ENCODE measurements around the gene CHCHD6.

CHCHD6 gene

DNA sequence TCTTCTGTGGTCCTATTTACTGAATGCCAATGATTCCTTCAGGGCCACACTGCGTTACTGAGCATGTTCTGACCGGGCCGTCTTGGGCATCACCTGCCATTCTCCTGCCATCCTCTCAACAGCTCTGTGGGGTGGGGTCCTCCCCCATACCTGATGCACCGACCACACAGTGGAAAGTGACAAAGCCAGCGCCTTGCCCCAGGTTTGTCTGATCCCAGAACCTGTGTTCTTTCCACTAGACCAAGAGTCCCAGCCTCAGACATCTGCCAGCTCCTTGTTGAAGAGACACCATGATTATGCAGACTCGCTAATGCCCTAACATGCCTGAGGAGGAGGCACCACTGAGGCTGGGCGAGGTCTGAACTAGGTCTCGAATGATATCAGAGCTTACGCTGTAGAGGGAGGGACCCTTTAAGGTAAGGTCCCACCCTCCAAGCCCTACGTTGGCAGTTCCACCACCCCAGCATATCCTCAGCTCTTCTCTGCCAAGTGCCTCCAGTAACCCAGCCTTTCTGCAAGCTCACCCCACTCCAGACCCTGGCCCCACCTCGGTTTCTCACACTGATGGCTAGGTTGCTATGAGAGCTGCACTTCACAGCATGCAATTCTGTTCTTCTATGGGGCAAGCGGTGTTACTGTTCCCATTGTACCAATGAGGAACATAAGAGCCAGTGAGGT, 249.1 kb downstream of the CHCHD6 start:
- ATAC-seq (replicated peaks): no peak
- Mint-ChIP-seq H3K27ac (no peak overlapping the region), H3K4me3 (no peak overlapping the region), H3K27me3 (no peaks in the 10 kb centered on the region), H3K9me3 (no peaks in the 10 kb centered on the region), H3K4me1 (ENCODE audit: low read depth in 2 of 2) (peaks cover 2 to 4% of the 10 kb centered on the region in 2 donors), H3K36me3 (ENCODE audit: insufficient read depth) (peaks cover 3% of the 10 kb centered on the region)
- DNase-seq: no peak

DNA sequence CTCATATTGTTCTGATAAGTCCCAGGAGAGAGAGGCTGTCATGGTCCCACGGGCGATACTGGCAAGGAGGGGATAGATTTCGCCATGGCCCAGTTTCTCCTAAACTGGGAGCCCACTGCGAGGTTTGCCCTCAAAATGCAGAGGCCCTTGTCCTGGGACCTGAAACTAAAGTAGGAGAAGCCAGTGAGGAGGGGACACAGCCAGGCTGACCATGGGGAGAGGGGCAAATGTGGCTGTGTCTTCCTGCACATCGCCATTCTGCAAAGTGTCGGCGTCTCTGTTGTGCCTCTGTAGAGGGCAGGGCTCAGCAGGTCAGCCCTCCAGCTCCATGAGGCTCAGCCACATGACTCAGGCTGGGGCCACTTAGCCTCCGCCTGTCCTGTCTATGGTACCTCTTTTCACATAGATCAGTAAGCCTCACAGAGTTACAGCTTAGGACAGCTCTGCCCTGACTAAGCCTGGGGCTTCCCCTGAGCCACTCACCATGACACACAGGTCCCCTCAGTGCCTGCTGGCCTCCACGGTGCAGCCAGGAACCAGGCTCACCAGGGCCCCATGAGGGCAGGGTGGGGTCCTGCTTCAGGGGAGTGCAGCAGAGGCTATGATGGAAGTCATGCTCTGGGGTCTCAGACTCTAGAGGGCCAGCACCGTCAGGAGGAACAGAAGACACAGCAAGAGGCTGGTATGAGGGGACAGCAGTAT, 250.3 kb downstream of the CHCHD6 start:
- Mint-ChIP-seq H3K4me3 (no peak overlapping the region), H3K36me3 (ENCODE audit: insufficient read depth) (no peaks in the 10 kb centered on the region), H3K27me3 (no peaks in the 10 kb centered on the region), H3K27ac (no peak overlapping the region), H3K9me3 (no peaks in the 10 kb centered on the region), H3K4me1 (ENCODE audit: low read depth in 2 of 2) (peaks cover 0 to 4% of the 10 kb centered on the region in 2 donors)
- ATAC-seq (replicated peaks) (no peak), DNase-seq (no peak)

DNA sequence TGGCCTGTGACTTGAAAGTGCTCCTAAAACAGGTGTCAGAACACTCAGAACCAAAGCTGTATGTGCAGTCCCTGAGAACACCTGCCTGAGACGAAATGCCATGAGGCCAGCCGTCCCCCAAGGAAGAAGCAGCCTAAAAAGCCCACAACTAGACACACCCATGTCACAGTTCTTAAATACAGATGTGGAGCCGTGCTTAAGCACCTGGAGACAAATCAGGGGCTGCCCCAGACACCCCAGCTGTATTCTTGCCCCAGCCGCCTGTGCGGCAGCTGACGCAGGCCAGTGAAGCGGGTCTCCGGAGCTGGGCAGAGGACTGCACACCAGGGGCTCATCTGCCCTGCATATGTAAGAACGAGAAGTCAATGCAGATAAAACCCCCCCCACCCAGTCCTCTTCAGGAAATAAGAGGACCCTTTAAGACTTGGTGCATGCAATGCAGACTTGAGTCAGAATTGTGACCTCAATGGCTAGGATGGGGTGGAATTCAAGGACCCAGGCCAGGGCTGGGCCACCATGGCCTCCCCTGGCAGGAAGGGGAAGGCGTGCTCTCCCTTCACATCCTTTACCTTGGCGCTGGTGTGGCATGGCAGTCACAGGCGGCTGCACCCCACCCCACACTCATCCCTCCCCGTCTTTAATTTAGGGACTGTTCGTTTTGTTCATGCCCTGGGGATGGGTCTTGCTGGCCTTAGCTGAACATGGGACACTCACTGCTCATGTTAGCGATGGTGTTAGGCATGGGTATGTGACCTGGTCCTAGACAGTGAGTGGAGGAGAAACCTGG, 251.2 kb downstream of the CHCHD6 start:
- DNase-seq: no peak
- peak; percentile 43 for ATAC-seq (replicated peaks)
- H3K4me3 Mint-ChIP-seq: no peak overlapping the region
- no peaks in the 10 kb centered on the region for H3K27me3 Mint-ChIP-seq
- no peak overlapping the region for H3K27ac Mint-ChIP-seq
- H3K9me3 Mint-ChIP-seq: no peaks in the 10 kb centered on the region
- peaks cover under 1 to 4% of the 10 kb centered on the region in 2 donors for H3K4me1 Mint-ChIP-seq (ENCODE audit: low read depth in 2 of 2)
- H3K36me3 Mint-ChIP-seq (ENCODE audit: insufficient read depth): no peaks in the 10 kb centered on the region

DNA sequence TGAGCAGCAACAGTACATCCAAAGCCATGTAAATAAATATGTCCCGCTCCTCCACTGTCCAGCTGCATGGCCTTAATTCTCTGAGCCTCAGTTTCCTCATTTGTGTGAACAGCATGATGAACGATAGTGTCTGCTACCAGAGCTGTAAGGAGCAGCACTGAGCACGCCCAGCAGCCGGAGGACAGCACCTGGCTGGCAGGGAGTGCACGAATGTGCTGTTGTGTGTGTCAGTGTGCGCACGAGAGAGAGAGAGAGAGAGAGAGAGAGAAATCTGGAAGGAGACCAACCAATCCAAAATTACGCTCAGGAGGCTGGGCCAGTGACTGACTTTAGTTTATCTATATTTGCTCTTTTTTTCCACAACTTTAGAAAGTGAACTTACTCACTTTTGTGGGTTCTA, 252.3 kb downstream of the CHCHD6 start:
- DNase-seq (no peak), ATAC-seq (replicated peaks) (no peak)
- Mint-ChIP-seq H3K27ac (peak overlapping the region in 1 of 2 donors; percentile 12), H3K4me3 (no peak overlapping the region), H3K27me3 (no peaks in the 10 kb centered on the region), H3K4me1 (ENCODE audit: low read depth in 2 of 2) (peaks cover 3 to 4% of the 10 kb centered on the region in 2 donors), H3K9me3 (no peaks in the 10 kb centered on the region), H3K36me3 (ENCODE audit: insufficient read depth) (no peaks in the 10 kb centered on the region)

DNA sequence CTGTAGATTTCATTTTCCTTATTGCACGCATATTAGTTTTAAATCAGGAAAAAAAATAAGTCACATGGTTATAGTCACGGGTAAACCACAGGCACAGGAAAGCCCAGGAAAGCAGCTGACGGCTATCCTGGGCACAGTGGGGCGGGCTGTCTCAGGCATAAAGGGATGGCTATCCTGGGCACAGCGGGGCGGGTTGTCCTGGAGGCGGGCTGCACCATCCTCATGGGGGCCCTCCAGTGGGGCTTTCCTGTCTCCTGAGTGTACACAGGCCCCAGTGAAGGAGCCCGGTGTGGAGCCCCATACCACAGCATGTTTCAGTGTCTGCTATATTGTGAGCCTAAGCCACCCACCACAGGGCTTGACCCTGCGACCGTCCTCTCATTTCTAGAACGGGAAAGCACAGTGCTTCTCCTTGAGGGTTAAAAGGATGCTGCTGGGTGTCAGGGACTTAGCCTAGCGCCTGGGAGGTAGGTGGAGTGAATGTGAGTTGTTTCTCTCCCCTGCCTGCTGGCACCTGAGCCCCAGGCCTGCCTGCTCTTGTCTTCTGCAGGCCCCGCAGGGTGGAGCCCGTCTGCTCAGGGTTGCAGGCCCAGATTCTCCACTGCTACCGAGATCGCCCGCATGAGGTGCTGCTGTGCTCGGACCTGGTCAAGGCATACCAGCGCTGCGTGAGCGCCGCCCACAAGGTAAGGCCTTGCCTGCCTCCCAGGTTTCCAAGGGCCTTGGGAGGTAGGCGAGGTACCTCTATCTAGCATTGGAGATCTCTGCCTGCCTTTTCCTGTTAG, 253.0 kb downstream of the CHCHD6 start:
- ATAC-seq (replicated peaks): no peak
- H3K27ac Mint-ChIP-seq: no peak overlapping the region
- no peaks in the 10 kb centered on the region for H3K36me3 Mint-ChIP-seq (ENCODE audit: insufficient read depth)
- no peaks in the 10 kb centered on the region for H3K9me3 Mint-ChIP-seq
- no peak overlapping the region for H3K4me3 Mint-ChIP-seq
- H3K27me3 Mint-ChIP-seq: no peaks in the 10 kb centered on the region
- H3K4me1 Mint-ChIP-seq (ENCODE audit: low read depth in 2 of 2): peaks cover 4% of the 10 kb centered on the region in 2 donors
- no peak for DNase-seq

DNA sequence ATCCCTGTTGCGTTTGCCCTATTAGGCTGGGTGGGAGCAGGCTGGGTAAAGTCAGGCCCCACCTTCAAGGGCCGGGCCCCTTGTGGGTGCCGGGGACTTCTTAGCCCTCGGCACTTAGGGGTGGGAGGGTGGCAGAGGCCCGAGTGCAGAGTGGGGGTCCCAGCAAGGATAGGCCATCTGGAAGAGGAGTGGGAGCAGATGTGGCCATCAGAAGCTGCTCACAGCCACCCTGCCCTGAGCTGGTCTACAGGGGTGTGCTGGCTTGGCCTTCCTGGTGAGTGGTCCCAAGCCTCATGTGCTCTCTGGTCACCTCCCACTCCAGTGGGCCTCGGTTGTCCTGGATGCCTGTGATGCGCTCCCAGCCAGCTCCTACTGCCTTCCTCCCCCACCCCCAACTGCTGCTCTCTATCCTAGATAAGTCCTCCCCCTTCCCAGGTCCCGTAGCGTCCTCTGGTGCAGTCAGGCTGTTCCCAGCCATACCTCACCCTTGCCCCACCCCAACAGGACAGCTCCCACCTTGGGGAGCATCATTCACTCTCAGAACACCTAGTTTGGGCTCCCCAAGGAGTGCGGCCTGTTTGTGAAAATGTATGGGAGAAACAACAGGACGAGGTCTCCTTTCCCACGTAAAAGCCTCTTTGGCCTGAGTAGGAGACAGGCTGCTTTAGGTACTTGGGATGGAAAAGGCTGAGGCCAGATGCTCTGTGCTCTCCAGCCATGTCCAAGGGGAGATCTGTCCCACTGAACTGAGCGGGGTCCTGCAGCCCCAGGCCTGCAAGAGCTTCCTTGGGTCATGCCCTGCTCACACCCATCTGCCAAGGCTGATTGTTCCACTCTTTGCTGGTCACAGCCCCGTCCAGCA, 254.0 kb downstream of the CHCHD6 start:
- H3K27me3 Mint-ChIP-seq: no peaks in the 10 kb centered on the region
- no peak for DNase-seq
- H3K9me3 Mint-ChIP-seq: no peaks in the 10 kb centered on the region
- H3K4me1 Mint-ChIP-seq (ENCODE audit: low read depth in 2 of 2): peaks cover 4% of the 10 kb centered on the region in 2 donors
- no peak for ATAC-seq (replicated peaks)
- no peak overlapping the region for H3K4me3 Mint-ChIP-seq
- no peak overlapping the region for H3K27ac Mint-ChIP-seq
- no peaks in the 10 kb centered on the region for H3K36me3 Mint-ChIP-seq (ENCODE audit: insufficient read depth)

DNA sequence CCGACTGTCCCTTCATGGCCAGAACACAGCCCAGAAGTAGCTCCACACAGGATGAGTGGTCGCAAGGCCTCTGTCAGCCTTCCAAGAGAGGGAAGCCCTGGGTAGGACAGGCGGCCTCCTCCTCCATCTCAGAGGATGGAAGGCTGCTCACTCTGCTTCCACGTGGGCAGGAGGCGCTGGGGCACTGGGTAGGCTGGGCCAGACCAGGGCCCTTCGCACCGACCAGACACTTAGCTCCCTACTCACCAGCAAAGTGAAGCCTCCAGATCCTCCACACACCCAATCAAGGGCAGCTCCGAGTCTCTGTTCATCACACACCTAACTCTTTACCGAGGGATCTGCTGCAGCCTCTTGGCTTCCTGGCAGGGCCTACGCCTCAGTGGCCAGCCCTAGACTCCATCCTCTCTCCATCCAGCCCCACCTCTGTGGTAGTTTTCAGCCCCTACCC, 254.6 kb downstream of the CHCHD6 start:
- Mint-ChIP-seq H3K27me3 (no peaks in the 10 kb centered on the region), H3K4me3 (no peak overlapping the region), H3K4me1 (ENCODE audit: low read depth in 2 of 2) (peaks cover 4% of the 10 kb centered on the region in 2 donors), H3K36me3 (ENCODE audit: insufficient read depth) (no peaks in the 10 kb centered on the region), H3K27ac (no peak overlapping the region), H3K9me3 (no peaks in the 10 kb centered on the region)
- ATAC-seq (replicated peaks) (no peak), DNase-seq (no peak)

DNA sequence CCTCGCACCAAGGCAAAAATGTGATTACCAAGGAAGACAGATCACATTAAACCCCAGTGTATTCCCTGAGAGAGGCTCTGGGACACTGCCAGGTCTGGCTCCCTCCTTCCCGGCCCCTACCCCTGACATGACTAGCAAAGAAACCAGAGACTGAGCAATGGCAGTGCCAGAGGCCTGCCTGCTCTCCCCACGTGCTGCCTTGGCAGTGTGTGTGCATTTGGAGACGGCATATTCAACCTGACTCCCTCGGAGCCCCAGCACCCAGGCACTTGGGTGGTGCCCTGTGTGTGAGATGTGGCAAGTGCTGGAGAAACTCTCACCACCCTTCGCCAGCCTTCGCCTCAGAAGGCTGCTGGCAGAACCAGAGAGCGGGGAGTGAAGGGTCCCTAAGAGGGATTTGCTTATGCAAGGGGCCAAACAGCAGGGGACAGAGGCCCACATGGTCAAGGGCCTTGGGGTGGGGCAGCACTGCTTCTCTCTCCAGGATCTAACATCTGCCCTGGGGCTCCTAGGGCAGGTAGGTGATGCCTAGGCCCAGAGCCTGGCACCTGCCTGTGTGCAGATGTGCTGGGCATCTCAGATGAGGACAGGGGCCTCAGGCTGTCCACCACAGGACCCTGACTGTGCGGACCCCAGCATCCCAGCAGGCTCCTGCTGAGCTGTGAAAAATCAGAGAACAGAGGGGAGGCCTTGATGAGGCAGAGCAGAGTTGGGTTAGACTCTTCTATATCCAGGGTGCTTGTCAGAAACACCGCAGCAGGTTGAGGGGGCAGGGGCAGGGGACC, 255.3 kb downstream of the CHCHD6 start:
- no peaks in the 10 kb centered on the region for H3K9me3 Mint-ChIP-seq
- no peaks in the 10 kb centered on the region for H3K36me3 Mint-ChIP-seq (ENCODE audit: insufficient read depth)
- ATAC-seq (replicated peaks) (no peak), DNase-seq (no peak)
- H3K27ac Mint-ChIP-seq: no peak overlapping the region
- H3K4me3 Mint-ChIP-seq: no peak overlapping the region
- H3K4me1 Mint-ChIP-seq (ENCODE audit: low read depth in 2 of 2): peaks cover 4 to 6% of the 10 kb centered on the region in 2 donors
- H3K27me3 Mint-ChIP-seq: peaks cover 0 to under 1% of the 10 kb centered on the region in 2 donors

DNA sequence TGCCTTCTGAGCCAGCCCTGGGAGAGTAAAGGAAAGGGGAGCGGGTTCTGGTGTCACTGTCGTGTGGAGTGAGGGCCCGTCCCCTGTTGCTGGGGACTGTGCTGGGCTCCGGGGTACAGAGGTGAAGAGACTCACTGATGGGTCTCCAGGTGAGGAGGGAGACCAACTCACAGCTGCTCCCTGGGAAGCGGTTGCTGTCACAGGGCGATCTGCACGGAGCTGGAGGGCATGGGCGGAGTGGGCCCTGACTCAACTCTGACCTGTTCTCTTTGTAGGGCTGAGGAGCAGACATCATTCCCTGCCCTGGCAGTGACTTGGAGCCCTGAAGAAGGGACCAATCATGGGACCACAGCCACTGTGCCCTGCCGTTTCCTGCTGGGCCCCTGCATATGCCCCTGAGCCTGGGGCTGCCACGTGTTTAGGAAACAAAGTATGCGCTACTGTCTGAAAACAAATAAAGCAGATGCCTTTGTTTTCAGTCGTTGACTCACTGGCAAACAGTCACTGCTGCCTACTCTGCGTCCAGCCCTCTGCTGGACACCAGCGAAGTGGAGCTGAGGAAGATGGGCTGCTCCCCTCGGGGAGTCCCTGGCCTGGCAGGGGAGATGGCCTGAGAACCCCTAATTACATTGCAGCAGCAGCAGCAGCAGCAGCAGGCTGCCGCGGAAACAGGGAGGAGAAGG, 256.0 kb downstream of the CHCHD6 start:
- Mint-ChIP-seq H3K36me3 (ENCODE audit: insufficient read depth) (no peaks in the 10 kb centered on the region), H3K27ac (peak overlapping the region in 1 of 2 donors; percentile 75), H3K27me3 (peaks cover 5 to 7% of the 10 kb centered on the region in 2 donors), H3K9me3 (no peaks in the 10 kb centered on the region), H3K4me3 (no peak overlapping the region), H3K4me1 (ENCODE audit: low read depth in 2 of 2) (peaks cover 4 to 6% of the 10 kb centered on the region in 2 donors)
- DNase-seq: no peak
- ATAC-seq (replicated peaks): no peak

DNA sequence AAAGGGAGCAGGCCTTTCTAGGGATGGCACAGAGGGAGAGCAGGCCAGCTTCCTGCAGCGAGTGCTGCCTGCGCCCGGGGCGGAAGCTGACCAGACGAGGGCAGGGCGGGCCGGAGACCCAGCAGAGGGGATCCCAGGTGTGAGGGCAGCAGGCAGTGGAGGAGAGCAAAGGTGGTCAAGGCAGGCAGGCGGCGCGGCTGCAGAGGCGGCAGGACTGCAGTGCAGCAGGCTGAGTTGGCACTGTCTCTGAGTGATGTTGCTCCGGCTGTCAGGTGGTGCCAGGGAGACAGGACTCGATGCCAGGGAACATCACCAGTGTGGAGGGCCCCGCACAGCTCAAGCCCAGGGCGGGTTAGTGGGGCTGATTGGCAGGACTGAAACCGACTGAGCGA, 256.6 kb downstream of the CHCHD6 start:
- H3K4me1 Mint-ChIP-seq (ENCODE audit: low read depth in 2 of 2): peaks cover 4 to 6% of the 10 kb centered on the region in 2 donors
- DNase-seq: no peak
- peaks cover 5 to 7% of the 10 kb centered on the region in 2 donors for H3K27me3 Mint-ChIP-seq
- H3K27ac Mint-ChIP-seq: peak overlapping the region in 1 of 2 donors; percentile 75
- no peaks in the 10 kb centered on the region for H3K9me3 Mint-ChIP-seq
- H3K36me3 Mint-ChIP-seq (ENCODE audit: insufficient read depth): no peaks in the 10 kb centered on the region
- no peak for ATAC-seq (replicated peaks)
- H3K4me3 Mint-ChIP-seq: no peak overlapping the region

DNA sequence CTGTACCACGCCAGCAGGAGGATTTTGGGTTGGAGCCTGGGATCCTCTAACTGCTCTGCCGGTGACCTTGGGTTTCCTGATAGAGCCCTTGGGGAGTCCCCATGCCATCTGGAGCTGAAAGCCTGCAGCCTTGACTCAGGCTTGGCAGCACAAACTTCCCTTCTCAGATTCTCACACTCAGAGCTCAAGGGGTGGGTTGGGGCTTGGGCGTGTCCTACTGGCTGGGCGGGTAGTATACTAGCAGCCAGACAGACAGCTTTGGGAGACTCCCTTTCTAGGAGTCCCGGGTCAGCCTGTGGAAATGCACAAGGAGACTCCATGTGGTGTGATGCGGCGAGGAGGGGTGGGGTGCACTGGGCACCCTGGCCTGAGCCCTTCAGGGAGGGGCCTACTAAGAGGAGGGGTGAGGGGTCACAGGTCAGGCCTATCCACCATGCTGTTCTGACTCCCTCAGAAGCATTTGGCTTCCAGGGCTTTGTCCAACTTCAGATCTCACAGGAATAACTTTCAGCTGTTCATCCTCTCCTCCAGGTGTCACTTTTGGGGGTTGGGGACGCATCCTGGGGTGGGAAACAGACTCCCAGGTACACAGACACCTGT, 257.3 kb downstream of the CHCHD6 start:
- H3K27me3 Mint-ChIP-seq: peaks cover 5 to 7% of the 10 kb centered on the region in 2 donors
- peaks cover 2 to 6% of the 10 kb centered on the region in 2 donors for H3K4me1 Mint-ChIP-seq (ENCODE audit: low read depth in 2 of 2)
- no peaks in the 10 kb centered on the region for H3K9me3 Mint-ChIP-seq
- DNase-seq: no peak
- H3K27ac Mint-ChIP-seq: no peak overlapping the region
- H3K36me3 Mint-ChIP-seq (ENCODE audit: insufficient read depth): no peaks in the 10 kb centered on the region
- H3K4me3 Mint-ChIP-seq: no peak overlapping the region
- ATAC-seq (replicated peaks): no peak
